Activated CD8-positive, alpha-beta memory T cell treated with anti-CD3 and anti-CD28 coated beads, Interleukin-2, amount 50 U/mL, for 24 hours (primary cell): ENCODE data around the gene IL32.
"Not testable (repeated sequence)": the region's sequence is repeated elsewhere in the genome, so short reads cannot be mapped to it uniquely, and the experiment has no call there.

ENCODE experiments used
- DNase-seq: peaks from one replicate; pipeline ENCODE4 v3.0.0-alpha.2; 2020; ENCODE audit errors: extremely low read depth

Gene IL32

DNA sequence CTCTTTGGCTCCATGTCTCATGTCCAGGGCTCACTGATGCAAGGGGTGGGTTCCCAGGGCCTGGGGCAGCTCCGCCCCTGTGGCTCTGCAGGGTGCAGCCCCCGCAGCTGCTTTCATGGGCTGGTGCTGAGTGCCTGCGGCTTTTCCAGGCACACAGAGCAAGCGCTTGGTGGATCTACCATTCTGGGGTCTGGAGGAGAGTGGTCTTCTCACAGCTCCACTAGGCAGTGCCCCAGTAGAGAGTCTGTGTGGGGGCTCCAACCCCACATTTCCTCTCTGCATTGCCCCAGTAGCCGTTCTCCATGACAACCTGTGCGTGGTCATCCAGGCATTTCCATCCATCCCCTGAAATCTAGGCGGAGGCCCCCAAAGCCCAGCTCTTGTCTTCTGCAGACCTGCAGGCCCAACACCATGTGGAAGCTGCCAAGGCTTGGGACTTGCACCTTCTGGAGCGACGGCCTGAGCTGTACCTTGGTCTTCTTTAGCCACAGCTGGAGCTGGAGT is 5.2 kb downstream of the IL32 start:
- DNase-seq = no peak

- DNase-seq = no peak
Measured at GRCh38 chr16:3071655-3072054, 6.2 kb downstream of the IL32 start.

- not testable (repeated sequence) for DNase-seq
Measured at GRCh38 chr16:3072148-3072547, 6.7 kb downstream of the IL32 start.

DNA sequence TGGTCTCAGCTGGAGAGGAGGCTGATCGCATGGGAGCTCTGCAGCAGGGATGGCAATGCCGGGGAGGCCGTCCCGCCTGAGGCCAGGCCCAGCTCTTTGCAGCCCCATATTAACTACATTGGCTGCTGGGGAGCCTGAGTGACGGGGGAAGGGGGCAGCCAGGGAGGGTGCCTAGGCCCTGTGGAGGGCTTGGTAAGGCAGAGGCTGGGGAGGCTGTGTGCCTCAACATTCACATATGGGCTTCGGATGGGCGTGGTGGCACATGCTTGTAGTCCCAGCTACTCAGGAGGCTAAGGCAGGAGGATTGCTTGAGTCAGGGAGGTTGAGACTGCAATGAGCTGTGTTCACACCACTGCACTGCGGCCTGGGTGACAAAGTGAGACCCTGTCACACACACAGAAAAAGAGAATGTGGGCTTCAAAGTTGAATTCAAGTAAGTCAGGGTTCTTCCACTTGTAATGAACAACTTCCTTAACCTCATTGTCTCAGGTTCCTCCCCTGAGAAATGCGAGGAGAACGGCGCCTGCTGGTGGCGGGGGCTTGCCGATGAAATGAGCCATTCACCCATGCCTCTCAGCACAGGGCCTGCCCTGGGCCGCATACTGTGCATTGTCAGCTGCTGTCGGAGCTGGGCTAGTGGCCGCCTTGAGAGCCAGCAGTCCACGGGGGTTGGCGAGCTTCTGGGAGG is 7.3 kb downstream of the IL32 start:
- not testable (repeated sequence) for DNase-seq

DNA sequence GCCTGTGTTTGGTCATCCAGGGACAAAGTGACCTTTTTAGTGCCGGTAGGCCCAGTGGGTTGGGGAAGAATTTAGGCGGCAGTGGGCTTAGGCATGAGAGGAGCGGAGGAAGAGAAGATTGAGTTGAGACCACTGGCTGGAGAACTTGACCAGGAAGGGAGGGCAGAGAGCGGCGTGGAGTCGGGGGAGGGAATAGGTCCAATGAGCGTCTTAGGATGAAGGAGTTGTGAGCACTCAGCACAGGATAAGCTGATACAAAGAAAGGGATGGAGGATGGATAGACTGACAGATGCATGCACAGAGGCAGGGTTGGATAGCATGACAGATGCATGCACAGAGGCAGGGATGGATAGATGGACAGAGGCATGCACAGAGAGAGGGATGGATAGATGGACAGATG is 8.0 kb downstream of the IL32 start:
- DNase-seq = no peak

DNA sequence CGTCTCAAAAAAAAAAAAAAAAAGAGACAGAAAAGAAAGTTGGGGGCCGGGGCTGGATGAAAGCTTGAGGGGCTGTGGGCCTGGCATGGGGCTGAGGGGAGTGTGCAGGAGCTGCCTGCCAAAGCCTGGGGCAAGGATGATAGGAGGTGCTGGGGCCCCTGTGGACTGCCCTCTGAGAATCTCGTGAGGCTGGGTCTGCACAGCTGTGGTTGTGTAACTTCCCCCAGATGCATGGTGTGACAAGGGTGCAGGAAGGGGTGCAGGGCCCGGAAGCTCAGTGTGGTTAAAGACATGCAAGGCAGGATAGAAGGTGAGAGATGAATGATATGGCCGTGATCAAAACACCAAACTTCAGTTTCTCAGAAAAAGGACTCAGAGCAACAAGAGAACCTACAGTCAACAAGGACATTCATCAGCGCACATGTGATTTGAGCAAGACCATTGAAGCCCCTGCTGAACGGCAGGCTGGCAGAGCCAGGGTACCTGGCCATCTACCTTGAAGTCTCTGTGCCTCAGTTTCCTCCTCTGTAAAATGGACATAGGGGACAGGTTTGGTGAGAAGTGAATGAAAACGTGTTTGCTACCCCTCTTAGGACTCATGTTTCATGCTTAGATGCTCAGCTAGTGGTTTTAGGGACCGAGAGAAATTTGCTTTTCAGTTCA is 9.6 kb downstream of the IL32 start:
- DNase-seq = peak; percentile 73

DNA sequence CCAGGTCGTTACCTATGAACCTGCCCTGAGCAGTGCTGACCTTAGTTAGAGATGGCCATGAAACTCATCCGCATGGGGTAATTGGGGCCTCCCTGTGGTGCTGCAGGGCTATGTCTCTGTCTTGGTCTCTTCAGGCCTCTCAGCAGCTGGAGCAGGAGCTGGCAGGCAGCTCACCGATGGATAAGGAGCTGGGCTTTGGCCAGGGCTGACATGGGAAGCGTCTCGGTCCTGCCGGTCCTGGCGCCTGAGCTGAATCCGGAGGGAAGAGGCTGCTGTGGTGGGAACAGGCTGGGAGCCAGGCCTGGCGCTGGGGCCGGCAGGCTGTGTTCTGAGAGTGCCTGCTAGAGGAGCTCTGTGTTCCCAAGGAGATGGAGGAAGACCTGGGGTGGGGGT is 10.1 kb downstream of the IL32 start:
- DNase-seq = no peak

DNA sequence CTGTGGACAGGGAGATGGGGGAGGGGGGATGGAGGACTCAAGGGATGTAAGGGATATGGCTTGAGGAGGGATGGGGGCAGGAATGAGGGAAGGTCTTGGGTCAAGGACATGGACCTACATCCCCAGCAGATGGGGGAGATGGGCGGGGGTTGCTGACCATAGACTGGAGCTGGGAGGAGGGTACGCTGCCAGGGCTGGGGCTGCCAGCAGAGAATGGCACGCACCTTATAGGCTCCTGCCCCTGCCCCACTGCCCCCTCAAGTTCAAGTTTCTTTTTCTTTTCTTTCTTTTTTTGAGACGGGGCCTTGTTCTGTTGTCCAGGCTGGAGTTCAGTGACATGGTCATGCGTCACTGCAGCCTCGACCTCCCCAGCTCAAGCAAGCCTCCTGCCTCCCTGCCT is 10.5 kb downstream of the IL32 start:
- DNase-seq = not testable (repeated sequence)

GRCh38 chr16:3076577-3076976 is 11.1 kb downstream of the IL32 start:
- DNase-seq = no peak

- DNase-seq = no peak
Measured at GRCh38 chr16:3080024-3080423, 14.6 kb downstream of the IL32 start.

DNA sequence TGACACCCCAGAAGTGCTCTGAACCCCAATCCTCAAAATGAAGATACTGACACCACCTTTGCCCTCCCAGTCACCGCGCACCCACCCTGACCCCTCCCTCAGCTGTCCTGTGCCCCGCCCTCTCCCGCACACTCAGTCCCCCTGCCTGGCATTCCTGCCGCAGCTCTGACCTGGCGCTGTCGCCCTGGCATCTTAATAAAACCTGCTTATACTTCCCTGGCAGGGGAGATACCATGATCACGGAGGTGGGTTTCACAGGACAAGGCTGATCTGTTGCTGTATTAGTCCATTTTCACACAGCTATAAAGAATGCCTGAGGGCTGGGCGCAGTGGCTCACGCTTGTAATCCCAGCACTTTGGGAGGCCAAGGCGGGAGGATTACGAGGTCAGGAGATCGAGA is 16.5 kb downstream of the IL32 start:
- not testable (repeated sequence) for DNase-seq

GRCh38 chr16:3083408-3083807 is 18.0 kb downstream of the IL32 start:
- DNase-seq = not testable (repeated sequence)

- no peak for DNase-seq
Measured at GRCh38 chr16:3084491-3084890, 19.1 kb downstream of the IL32 start.

DNA sequence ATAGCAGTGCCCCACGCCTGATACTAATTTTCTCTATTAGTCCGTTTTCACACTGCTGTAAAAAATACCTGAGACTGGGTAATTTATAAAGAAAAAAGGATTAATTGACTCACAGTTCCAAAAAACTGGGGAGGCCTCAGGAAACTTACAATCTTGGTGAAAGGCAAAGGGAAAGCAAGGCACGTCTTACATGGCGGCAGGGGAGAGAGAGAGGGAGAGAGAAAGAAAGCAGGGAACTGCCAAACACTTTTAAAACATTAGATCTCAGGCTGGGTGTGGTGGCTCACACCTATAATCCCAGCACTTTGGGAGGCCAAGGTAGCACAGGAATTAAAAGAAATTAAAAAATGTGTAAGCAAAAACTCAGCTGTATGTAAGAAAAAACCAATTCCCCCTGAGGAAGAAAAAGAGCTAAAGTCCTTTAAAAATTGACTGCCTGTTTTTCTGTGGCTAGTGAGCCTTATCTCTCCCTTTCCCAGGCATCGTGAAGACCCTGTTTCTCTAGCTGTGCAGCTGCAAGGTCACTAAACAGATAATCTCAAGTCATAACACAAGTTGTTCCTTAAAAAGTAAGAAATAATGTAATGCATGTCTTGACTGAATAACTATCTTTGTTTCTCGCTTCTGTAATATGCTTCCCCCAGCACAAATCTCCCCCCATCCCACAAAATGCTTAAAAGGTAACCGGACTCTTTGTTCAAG is 19.7 kb downstream of the IL32 start:
- no peak for DNase-seq

GRCh38 chr16:3085868-3086595 is 20.6 kb downstream of the IL32 start:
- DNase-seq = no peak

GRCh38 chr16:3086596-3087242 is 21.3 kb downstream of the IL32 start:
- DNase-seq = no peak

DNA sequence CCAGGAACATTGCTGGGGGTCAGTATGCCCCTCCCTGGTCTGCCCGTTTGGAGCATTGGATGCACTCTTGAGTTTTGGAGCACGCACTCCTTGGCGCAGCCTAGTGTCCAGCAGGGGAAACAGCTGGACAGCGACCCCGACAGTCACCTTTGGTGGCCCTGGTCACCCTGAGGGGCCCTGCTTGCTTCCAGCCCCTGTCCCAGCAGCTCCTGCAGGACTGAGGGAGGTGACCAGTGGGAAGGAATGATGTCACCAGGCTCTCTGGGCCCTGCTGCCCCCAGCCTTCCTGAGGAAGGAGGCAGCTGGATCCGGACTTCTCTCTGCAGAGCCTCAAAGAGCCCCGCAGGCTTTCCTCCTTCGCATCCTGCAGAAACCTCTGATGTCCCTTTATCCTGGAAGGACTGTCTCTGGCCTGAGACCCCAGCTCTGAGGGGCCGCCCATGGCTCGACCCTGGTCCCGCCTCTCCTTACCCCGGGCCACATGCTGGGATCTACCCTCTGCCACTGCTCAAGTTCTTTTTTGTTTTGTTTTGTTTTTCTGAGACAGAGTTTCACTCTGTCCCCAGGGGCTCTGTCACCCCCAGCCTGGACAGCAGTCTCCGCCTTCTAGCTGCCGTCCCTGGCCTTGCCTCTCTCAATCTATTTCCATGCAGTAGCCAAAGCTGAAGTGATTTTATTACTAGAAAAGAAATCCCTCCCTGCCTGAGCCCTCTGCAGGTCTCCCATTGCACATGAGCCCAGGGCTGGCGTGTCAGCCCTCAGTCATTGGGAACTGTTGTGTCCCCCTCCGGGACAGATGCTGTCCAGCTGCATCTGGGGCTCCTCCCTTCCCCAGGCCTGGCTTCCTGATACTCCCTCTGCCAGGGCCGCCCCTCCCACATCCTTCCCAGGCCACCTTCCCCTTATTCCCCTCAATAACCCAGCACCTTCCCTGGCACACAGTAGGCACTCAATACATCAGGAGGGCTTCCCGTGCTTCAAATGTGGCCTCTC is 22.1 kb downstream of the IL32 start:
- no peak for DNase-seq

GRCh38 chr16:3088450-3088849 is 23.0 kb downstream of the IL32 start:
- DNase-seq = no peak

DNA sequence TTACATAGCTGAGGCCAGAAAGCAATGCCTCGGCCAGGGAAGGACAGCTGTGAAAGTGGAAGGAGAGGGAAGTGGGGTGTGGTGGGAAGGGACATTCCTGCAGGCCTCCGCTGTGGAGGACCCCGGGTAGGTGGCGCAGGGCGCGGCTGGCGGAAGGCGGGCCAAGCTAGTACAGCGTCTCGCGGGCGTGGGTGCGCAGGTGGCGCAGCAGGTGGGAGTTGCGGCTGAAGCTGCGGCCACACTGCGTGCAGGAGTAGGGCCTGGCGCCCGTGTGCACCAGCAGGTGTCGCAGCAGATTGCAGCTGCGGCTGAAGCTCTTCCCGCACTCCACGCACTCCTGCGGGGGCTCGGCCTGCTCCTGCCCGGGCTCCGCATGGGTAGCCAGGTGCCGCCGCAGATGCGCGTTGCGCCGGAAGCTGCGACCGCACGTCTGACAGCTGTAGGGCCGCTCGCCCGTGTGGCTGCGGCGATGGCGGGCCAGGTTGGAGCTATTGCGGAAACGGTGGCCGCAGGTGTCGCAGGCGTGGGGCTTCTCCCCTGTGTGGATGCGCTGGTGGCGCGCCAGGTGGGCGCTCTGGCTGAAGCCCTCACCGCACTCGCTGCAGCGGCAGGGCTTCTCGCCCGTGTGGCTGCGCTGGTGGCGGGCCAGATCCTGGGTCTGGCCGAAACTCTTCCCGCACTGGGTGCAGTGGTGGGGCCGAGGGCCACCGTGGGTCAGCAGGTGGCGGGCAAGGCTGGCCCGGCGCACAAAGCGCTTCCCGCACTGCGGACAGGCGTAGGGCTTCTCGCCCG is 23.7 kb downstream of the IL32 start:
- no peak for DNase-seq
